Right cardiac atrium (tissue), 5 donors: Measurements from ENCODE around the gene STX8. TPM values are rescaled to one million over a fixed set of nuclear protein-coding genes. Genes with fewer than 3 reads are reported as not detected.
"Not testable (repeated sequence)": the region's sequence is repeated elsewhere in the genome, so short reads cannot be mapped to it uniquely, and the experiment has no call there.

Source experiments
- ATAC-seq, 2 donors: fragments of 200-7000 bp; cut with Tn5 transposase; one replicate each; pipeline versions ENCODE4 v1.8.0 to v1.9.1; 2020; ENCODE audit warnings: moderate library complexity in 2 of 2, mild to moderate bottlenecking in 1 of 2
- DNase-seq, 3 donors: peaks; one replicate each; pipeline ENCODE4 v3.0.0-alpha.2; 2020
- H3K27ac ChIP-seq: one replicate; pipeline ENCODE4 v1.5.1; 2013; ENCODE audit warnings: mild to moderate bottlenecking, low read length, control low read depth, moderate library complexity
- H3K27me3 ChIP-seq: one replicate; pipeline ENCODE4 v1.6.1; 2013; ENCODE audit not compliant: control insufficient read depth, insufficient read depth
- H3K4me1 ChIP-seq: one replicate; pipeline ENCODE4 v1.6.1; 2013; ENCODE audit warnings: low read length; ENCODE audit not compliant: control insufficient read depth, insufficient read depth
- H3K4me3 ChIP-seq: one replicate; pipeline ENCODE4 v1.5.1; 2013; ENCODE audit warnings: low read length, control low read depth
- H3K9me3 ChIP-seq: one replicate; pipeline ENCODE4 v1.6.1; 2013; ENCODE audit warnings: low read length; ENCODE audit not compliant: control insufficient read depth
- WGBS: extraction: QIAGEN DNeasy Blood & Tissue Kit; methylation state at CpG from one replicate; pipeline ENCODE4 v1.1.7; 2013; 5-methylcytosine and 5-hydroxymethylcytosine counted together
- intact Hi-C, 4 donors: fragments of 100-400 bp; cut with DNase I; formaldehyde crosslinking; loops; one replicate each; pipeline versions ENCODE4 v1.11.0 to v1.14.0; 2022 to 2023
- polyA plus RNA-seq: library from polyadenylated mRNA; stranded (reverse); fragments of 200-250 nt; gene quantifications from one replicate; pipeline ENCODE4 v1.2.3, GENCODE V29; 2013
- total RNA-seq, 4 donors: library from RNA; stranded (reverse); fragmentation: NEBNext Ultra II Directional; extraction: Animal tissue kit (Norgen Biotek cat#: 25700); gene quantifications; one replicate each; pipeline ENCODE4 v1.2.1, GENCODE V29; 2021
- donor health status: healthy with polysubstance abuse.
- donor health status: DM: no; HTN: yes; CAD: no.
- donor health status: DM: no; HTN: no; CAD: no.
- donor health status: DM: no; HTN: yes; CAD: no; lungs with severe emphysema.
- donor health status: DM: yes; HTN: yes; CAD: no.

Gene STX8
- total and polyA plus RNA-seq, 5 donors = 54.4 to 68.3 (median 61.9) TPM

DNA sequence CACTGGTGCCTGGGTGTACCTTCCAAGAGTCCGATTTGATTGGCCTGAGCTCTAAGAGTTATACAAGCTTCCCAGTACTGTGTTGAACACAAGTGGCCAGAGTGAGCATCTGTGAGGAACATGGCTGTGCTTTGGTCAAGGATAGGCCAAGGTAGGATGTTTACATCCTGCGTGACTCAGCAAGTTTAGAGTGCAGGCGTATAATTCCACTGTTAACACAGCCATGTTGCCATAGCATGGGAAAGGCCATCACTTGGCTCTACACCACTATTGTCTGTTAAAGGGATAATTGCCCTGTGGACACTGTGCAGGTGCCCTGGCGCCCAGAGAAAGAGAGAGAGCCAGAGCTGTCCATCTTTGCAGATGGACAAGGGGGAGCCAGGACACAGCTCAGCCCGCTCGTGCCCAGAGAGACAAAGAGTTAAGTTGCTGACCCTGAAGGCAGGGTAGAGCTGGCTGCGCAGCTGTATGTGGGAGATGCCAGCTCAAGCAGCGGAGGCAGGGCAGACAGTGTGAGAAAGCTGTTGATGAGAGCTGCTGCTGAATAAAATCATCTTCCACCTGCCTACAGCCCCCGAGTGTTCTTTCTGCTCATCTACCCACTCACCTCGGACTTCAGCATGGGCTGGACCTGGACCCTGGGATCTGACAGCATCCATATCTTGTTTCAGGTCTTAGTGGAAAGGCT, 12.5 kb upstream of the STX8 start:
- WGBS = 91% methylated on average over 10 of the region's 10 CpGs
- ATAC-seq (no peak), DNase-seq (no peak)
- intact Hi-C loops = no loop called here
- no peak overlapping the region for H3K4me3 ChIP-seq
- H3K9me3 ChIP-seq = no peaks in the 10 kb centered on the region
- H3K27me3 ChIP-seq = no peaks in the 10 kb centered on the region
- H3K27ac ChIP-seq = no peak overlapping the region
- no peaks in the 10 kb centered on the region for H3K4me1 ChIP-seq

DNA sequence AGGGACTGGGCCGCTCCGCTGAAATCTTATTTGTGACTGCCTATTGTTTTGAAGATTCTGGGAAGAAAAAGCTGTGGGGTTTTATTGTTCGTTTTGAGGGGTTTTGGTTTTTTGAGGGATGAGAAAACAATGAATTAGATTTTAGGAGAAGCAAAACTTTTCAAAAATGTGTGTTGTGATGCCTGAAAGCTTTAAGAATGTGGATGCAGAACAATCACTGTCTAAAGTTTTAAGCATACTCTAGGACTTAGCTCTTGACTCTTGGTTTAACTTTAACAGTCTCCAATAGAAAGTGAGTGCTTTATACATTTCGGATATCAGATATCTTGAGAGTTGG, 1.7 kb upstream of the STX8 start:
- Histone ChIP-seq H3K27ac (no peak overlapping the region), H3K9me3 (no peaks in the 10 kb centered on the region), H3K4me3 (no peak overlapping the region), H3K4me1 (no peaks in the 10 kb centered on the region), H3K27me3 (no peaks in the 10 kb centered on the region)
- DNase-seq = no peak
- WGBS = 8% methylated on average over 4 of the region's 4 CpGs
- intact Hi-C loops = no loop called here
- ATAC-seq = no peak

DNA sequence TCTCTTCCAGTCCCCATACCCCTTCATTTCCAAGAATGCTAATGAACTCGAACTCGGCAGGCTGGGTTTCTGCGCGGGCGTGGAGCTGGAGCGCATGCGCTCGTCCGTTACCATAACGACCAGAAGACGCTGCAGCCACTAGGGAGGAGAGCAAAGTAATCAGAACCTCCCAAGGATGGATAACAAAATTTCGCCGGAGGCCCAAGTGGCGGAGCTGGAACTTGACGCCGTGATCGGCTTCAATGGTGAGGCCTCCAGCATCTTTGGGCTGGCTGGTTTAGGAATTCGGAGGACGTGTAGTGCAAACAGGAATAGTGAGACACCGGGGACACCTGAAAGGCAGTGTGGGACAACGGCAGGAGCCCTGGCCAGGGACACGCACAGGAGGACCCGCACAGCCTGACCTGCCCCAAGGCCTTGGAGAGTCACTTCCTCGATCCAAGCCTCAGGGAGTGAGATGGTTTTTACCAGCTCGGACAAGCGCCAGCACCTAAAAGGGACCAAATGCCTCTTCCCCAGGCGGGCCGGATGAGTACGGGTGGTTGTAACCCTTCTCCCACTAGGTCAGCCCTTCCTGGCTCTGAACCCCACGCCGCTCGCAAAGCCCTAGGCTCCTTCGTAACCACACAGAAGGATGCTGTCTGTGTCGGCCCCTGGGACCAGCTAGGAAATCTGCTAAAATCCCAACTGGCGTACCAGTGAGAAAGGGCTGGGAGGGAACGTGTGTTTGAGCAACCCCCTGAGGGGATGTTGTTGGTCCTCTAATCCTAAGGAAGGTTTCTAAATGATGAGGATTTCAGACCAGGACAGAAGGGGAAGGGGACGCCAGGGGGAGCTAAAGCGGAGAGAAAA, 1.1 kb upstream of the STX8 start, which contains the start of gene CFAP52:
CFAP52 (plus strand) TSS at position 122 of the 852 bp plus-strand sequence; CDS start at position 176, 54 bp downstream.
- Histone ChIP-seq H3K27ac (peak within 1 kb of the TSS; percentile 56), H3K4me3 (peak within 1 kb of the TSS; percentile 97), H3K4me1 (no peaks in the 10 kb centered on the region), H3K27me3 (no peaks in the 10 kb centered on the region), H3K9me3 (no peaks in the 10 kb centered on the region)
- DNase-seq (peak; percentile 81 to 91 (median 90)), ATAC-seq (peak; percentile 93)
- intact Hi-C loops = no loop called here
- 3% methylated on average over 38 of the region's 38 CpGs for WGBS

DNA sequence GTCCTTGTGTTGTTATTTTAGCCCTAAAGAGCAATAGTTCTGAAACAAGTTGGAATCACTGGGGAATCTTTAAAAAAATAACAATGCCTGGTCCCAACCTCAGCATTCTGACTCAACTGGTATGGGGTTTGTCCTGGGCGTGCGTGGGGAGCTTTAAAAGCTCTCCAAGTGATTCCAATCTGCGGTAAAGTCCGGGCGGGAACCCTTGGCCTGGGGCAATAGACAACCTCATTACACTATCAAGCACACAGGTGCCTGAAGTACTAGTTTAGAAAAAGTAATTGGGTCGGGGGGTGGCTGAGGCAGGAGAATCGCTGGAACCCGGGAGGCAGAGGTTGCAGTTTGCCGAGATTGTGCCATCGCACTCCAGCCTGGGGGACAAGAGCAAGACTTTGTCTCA, 4.4 kb downstream of the STX8 start:
- no peak for ATAC-seq

DNA sequence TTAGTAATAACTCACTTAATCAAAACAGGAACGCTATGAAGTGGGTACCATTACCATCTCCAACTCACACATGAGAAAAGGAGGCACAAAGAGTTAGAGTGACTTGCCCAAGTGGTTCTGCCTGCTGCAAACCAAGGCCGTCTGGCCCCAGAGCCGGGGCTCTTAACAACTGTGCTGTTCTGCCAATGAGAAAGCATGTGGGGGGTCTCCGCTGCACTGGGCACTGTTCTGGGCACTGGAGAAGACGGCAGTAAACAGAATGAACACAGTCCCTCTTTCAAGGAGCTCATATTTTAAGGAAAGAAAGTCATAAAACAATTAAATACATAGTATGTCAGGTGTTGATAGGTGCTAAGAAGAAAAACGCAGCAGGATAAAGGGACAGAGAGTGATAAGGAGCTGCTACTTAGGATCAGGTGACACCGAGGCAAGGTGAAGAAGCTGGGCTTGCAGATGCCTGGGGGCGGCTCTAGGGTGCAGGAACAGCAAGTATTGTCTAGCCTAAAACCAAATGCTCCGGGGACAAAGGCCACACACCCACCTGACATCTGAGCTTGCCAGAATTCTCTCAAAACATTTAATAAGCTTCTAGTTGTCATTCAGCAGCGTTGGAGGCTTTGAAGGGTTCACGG, 6.5 kb downstream of the STX8 start:
- H3K9me3 ChIP-seq = no peaks in the 10 kb centered on the region
- H3K4me1 ChIP-seq = no peaks in the 10 kb centered on the region
- 88% methylated on average over 11 of the region's 11 CpGs for WGBS
- no peak for ATAC-seq
- H3K27ac ChIP-seq = no peak overlapping the region
- DNase-seq = no peak
- H3K27me3 ChIP-seq = no peaks in the 10 kb centered on the region
- intact Hi-C loops = no loop called here
- no peak overlapping the region for H3K4me3 ChIP-seq

More for the DNA sequence above, 4.4 kb downstream of the STX8 start:
- intact Hi-C loops = no loop called here
- H3K4me1 ChIP-seq = no peaks in the 10 kb centered on the region
- H3K27ac ChIP-seq = no peak overlapping the region
- 87% methylated on average over 10 of the region's 10 CpGs for WGBS
- no peaks in the 10 kb centered on the region for H3K27me3 ChIP-seq
- H3K9me3 ChIP-seq = no peaks in the 10 kb centered on the region
- no peak for DNase-seq
- H3K4me3 ChIP-seq = no peak overlapping the region

DNA sequence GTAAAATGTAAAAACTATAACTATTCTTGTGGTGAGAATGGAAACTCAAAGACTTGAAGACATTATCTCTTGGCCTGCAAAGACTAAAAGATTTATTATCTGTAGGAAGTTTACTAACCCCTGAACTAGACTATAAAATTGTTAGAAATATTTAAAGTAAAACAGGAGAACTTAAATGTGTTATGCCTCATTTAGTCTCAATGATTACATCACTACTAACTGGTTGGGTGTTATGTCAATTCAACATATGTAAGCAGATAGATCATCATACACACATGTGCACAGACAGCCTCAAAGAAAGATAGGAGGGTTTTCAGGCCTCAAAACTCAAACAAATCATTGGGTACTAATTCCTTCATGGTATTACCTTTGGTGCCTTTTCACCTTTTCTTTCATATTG, 7.6 kb downstream of the STX8 start:
- no peaks in the 10 kb centered on the region for H3K27me3 ChIP-seq
- no peak for DNase-seq
- intact Hi-C loops = no loop called here
- no peak overlapping the region for H3K27ac ChIP-seq
- no peaks in the 10 kb centered on the region for H3K9me3 ChIP-seq
- H3K4me3 ChIP-seq = no peak overlapping the region
- ATAC-seq = no peak
- H3K4me1 ChIP-seq = no peaks in the 10 kb centered on the region

DNA sequence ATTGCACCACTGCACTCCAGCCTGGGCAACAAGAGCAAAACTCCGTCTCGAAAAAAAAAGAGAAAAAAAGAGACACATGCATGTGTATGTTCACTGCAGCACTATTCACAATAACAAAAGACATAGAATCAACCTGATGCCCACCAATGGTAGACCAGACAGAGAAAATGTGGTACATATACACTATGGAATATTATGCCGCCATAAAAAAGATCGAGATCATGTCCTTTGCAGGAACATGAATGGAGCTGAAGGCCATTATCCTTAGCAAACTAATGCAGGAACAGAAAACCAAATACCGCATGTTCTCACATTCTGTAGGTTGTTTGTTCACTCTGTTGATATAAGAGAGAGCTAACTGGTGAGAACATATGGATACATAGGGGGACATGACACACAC, 8.9 kb downstream of the STX8 start:
- H3K4me1 ChIP-seq, H3K4me3 ChIP-seq, H3K27ac ChIP-seq, H3K27me3 ChIP-seq, ATAC-seq, intact Hi-C loops, DNase-seq, H3K9me3 ChIP-seq: not testable (repeated sequence)
- WGBS = 98% methylated on average over 5 of the region's 5 CpGs

DNA sequence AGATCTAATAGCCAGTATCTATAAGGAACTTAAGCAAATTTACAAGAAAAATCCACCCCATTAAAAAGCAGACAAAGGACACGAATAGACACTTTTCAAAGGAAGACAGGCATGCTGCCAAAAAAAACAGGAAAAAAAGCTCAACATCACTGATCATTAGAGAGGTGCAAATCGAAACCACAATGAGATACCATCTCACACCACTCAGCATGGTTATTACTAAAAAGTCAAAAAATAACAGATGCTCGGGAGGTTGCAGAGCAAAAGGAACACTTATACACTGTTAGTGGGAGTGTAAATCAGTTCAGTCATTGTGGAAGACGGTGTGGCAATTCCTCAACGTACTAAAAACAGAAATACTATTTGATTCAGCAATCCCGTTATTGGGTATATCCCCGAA, 9.6 kb downstream of the STX8 start:
- no peaks in the 10 kb centered on the region for H3K9me3 ChIP-seq
- no peak for DNase-seq
- H3K27ac ChIP-seq = no peak overlapping the region
- 56% methylated on average over 7 of the region's 7 CpGs for WGBS
- intact Hi-C loops = no loop called here
- no peaks in the 10 kb centered on the region for H3K27me3 ChIP-seq
- no peak for ATAC-seq
- no peak overlapping the region for H3K4me3 ChIP-seq
- no peaks in the 10 kb centered on the region for H3K4me1 ChIP-seq

DNA sequence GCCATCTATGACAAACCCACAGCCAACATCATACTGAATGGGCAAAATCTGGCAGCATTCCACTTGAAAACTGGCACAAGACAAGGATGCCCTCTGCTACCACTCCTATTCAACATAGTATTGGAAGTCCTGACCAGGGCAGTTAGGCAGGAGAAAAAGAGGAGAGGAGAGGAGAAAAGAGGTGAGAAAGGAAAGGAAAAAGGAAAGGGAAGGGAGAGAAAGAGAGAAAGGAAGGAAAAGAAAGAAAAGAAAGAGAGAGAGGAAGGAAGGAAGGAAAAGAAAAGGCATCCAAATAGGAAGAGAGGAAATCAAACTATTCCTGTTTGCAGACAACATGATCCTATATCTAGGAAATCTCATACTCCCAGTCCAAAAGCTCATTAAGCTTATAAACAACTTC, 11.5 kb downstream of the STX8 start:
- no peaks in the 10 kb centered on the region for H3K27me3 ChIP-seq
- no peaks in the 10 kb centered on the region for H3K4me1 ChIP-seq
- intact Hi-C loops = no loop called here
- H3K27ac ChIP-seq = no peak overlapping the region
- H3K4me3 ChIP-seq = no peak overlapping the region
- H3K9me3 ChIP-seq = no peaks in the 10 kb centered on the region
- ATAC-seq (no peak), DNase-seq (no peak)

DNA sequence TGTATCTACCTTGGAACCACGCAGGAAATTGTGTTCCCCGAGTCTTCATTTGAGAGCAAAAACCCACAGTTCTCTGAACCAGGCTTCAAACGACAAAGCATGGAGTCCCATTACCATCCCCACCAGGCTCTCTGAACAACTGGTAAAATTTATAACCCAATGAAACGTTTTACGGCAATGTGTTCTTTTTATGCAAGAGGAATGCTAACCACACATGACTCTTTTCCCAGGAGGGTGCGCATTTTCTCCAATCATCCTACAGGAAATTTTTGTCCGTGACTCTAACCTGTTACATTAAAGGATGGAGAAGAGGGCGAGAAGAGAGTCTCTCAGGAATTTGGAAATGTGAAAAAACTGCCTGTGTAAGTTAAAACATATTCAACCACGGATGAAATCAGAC, 17.8 kb downstream of the STX8 start:
- ATAC-seq = no peak
- Histone ChIP-seq H3K9me3 (no peaks in the 10 kb centered on the region), H3K27me3 (no peaks in the 10 kb centered on the region), H3K4me1 (no peaks in the 10 kb centered on the region), H3K4me3 (no peak overlapping the region), H3K27ac (no peak overlapping the region)
- intact Hi-C loops = no loop called here
- no peak for DNase-seq
- WGBS = 91% methylated on average over 9 of the region's 9 CpGs

DNA sequence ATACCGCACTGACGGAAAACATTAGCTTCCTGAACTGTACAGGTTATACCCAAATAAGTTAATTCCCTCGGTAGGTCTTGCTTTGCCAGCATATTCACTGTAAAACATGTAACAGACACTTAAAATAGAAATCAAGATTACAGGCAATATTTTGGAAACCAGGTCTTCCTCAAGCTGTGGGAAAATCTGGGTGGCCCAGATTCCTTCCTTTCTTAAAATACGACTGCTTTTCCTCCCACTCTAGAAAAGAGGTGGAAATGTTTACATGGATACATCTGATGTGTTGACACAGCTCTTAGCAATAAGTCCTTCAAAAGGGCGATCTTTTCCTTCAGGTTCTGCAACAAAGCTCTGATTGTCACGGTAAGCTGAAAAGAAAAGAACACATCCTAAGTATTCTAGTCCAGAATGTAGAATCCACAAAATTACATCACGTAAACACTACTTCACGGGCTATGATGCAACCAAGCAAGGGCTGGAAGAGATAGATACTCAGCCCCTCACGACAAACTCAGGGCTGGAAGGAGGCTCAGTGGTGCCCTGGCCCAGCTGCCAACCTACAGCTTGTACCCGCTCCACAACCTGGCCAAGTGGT, 18.4 kb downstream of the STX8 start:
- 75% methylated on average over 10 of the region's 10 CpGs for WGBS
- Histone ChIP-seq H3K9me3 (no peaks in the 10 kb centered on the region), H3K4me1 (no peaks in the 10 kb centered on the region), H3K27ac (no peak overlapping the region), H3K4me3 (no peak overlapping the region), H3K27me3 (no peaks in the 10 kb centered on the region)
- intact Hi-C loops = no loop called here
- peak in 1 of 2 donors; percentile 43 for ATAC-seq
- DNase-seq = no peak
